SK-N-MC (cell line): ENCODE results near the gene CHRNB2.

Experiments
- EZH2 ChIP-seq: fragments of 200-600 bp; sonication (generic); IDR thresholded peaks from one replicate; pipeline ENCODE4 v1.6.1; 2017; ENCODE audit warnings: antibody characterized with exemption
- FOXP2 ChIP-seq: optimal IDR thresholded peaks from 2 replicates; pipeline ENCODE3; 2011; ENCODE audit warnings: mild to moderate bottlenecking, moderate library complexity; ENCODE audit not compliant: insufficient read depth; ENCODE audit errors: extremely low read length, control extremely low read depth

DNA sequence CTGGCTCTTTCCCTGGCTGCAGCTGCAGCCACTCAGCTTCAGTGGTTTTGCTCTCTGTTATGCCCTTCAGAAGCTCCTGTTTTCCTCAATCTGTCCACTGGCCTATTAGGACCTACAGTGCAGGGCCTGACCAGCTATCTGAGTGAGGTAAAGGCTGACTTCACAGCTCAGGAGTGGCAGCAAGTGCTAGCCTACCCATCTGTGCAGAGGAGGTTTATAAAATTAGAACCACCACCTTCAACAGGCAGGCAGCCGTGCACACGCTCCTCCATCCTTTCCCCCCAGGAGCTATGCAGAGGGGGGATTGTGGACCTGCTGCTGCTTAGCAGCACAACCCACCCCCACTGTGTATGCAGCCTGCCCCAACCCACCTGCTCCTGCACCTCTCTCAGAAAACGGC, 32.1 kb downstream of the CHRNB2 start:
- no peak for TF ChIP-seq EZH2
- no peak for TF ChIP-seq FOXP2
